Measurements from ENCODE around the gene MS4A8.

Gene MS4A8

DNA sequence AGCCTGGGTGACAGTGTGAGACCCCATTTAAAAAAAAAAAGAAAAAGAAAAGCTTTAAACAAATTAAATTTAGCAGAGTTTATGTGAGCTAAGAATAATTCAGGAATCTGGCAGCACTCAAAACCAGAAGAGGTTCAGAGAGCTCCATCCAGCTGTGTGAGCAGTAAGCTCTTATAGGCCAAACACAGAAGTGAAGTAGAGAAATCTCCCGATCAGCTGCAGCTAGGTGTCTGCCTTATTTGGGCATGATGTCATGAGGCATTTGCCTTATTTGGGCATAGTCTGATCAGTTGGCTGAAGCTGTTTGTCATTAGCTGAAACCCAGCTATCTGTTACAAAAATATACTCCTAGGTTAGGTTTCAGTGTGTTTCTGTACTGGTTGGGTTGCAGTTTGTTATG lies 65.5 kb downstream of the MS4A8 start:
- DNase-seq = no peak

DNA sequence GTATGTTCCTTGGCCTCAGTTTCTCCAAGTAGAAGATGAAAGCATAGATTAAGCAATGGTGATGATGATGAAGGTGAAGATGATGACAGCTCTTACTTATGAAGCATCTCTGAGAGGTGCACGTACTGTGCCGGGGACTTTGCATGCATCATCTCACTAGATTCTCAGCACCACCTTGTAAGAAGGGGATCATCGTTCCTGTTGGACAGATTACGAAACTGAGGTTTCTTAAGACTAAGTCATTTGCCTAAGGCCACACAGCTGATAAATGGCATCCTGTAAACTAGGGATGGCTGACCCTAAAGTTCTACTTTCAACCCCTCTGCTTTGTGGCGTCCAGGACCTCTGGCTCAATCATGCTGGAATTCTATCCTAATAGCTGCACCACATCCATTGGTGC lies 65.9 kb downstream of the MS4A8 start:
- DNase-seq = no peak
